MM.1S (cell line): ENCODE measurements around the gene KDM7A.
A peak's percentile ranks its signal among the peaks of the same experiment; 100 is the strongest.

ENCODE experiments used
- DNase-seq: peaks from one replicate; pipeline ENCODE4 v3.0.0-alpha.2; 2015
- H2AFZ ChIP-seq: fragments of 300-600 bp; sonication (generic); 2 replicates; pipeline ENCODE4 v1.6.0; 2016; ENCODE audit warnings: antibody characterized with exemption, low read length
- H3F3A ChIP-seq: fragments of 300-600 bp; sonication (generic); 2 replicates; pipeline ENCODE4 v1.6.1; 2016; ENCODE audit warnings: mild to moderate bottlenecking, antibody characterized with exemption, low read length, moderate library complexity, mixed read lengths; ENCODE audit not compliant: insufficient read depth
- H3K27ac ChIP-seq: fragments of 300-600 bp; sonication (generic); 2 replicates; pipeline ENCODE4 v1.5.1; 2016; ENCODE audit warnings: mild to moderate bottlenecking, low read length
- H3K27me3 ChIP-seq: fragments of 300-600 bp; sonication (generic); replicated peaks from 2 replicates; pipeline ENCODE4 v1.6.0; 2016; ENCODE audit warnings: low read length; ENCODE audit not compliant: insufficient read depth
- H3K36me3 ChIP-seq: fragments of 300-600 bp; sonication (generic); replicated peaks from 2 replicates; pipeline ENCODE4 v1.6.1; 2016; ENCODE audit warnings: mild to moderate bottlenecking, low read length, mixed read lengths; ENCODE audit not compliant: insufficient read depth
- H3K4me1 ChIP-seq: fragments of 300-600 bp; sonication (generic); 2 replicates; pipeline ENCODE4 v1.6.1; 2016; ENCODE audit warnings: low read length, mixed read lengths
- H3K4me2 ChIP-seq: fragments of 300-600 bp; sonication (generic); 2 replicates; pipeline ENCODE4 v1.6.0; 2016; ENCODE audit warnings: low read depth, low read length
- H3K4me3 ChIP-seq: fragments of 300-600 bp; sonication (generic); 2 replicates; pipeline ENCODE4 v1.5.1; 2016; ENCODE audit warnings: low read length, mixed read lengths
- H3K79me2 ChIP-seq: fragments of 300-600 bp; sonication (generic); 2 replicates; pipeline ENCODE4 v1.6.1; 2016; ENCODE audit warnings: mixed run types, low read length, mixed read lengths
- H3K9ac ChIP-seq: fragments of 300-600 bp; sonication (generic); 2 replicates; pipeline ENCODE4 v1.6.1; 2016; ENCODE audit warnings: low read length, mixed read lengths
- H3K9me2 ChIP-seq: fragments of 300-600 bp; sonication (generic); replicated peaks from 2 replicates; pipeline ENCODE4 v1.6.1; 2016; ENCODE audit warnings: mild to moderate bottlenecking, low read length, mixed read lengths; ENCODE audit not compliant: insufficient read depth
- H3K9me3 ChIP-seq: fragments of 300-600 bp; sonication (generic); replicated peaks from 2 replicates; pipeline ENCODE4 v1.6.1; 2016; ENCODE audit warnings: mild to moderate bottlenecking, low read length, mixed read lengths; ENCODE audit not compliant: insufficient read depth
- H4K20me1 ChIP-seq: fragments of 300-600 bp; sonication (generic); 2 replicates; pipeline ENCODE4 v1.6.1; 2016; ENCODE audit warnings: mild to moderate bottlenecking, low read length, moderate library complexity, mixed read lengths; ENCODE audit not compliant: insufficient read depth
- EZH2 ChIP-seq: fragments of 300-600 bp; sonication (generic); optimal IDR thresholded peaks from 2 replicates; pipeline ENCODE3; 2017; ENCODE audit warnings: low read depth, mild to moderate bottlenecking, antibody characterized with exemption, low read length, mixed read lengths
- EZH2phosphoT487 ChIP-seq: fragments of 300-600 bp; sonication (generic); IDR thresholded peaks from 2 replicates; pipeline ENCODE4 v1.6.1; 2018; ENCODE audit warnings: antibody characterized with exemption, low read length
- TF ChIP-seq, protein P1 (sequence below): fragments of 300-600 bp; sonication (generic); IDR thresholded peaks from 2 replicates; pipeline ENCODE4 v1.5.1; 2016; ENCODE audit warnings: antibody characterized with exemption, low read length, mixed read lengths

KDM7A gene

DNA sequence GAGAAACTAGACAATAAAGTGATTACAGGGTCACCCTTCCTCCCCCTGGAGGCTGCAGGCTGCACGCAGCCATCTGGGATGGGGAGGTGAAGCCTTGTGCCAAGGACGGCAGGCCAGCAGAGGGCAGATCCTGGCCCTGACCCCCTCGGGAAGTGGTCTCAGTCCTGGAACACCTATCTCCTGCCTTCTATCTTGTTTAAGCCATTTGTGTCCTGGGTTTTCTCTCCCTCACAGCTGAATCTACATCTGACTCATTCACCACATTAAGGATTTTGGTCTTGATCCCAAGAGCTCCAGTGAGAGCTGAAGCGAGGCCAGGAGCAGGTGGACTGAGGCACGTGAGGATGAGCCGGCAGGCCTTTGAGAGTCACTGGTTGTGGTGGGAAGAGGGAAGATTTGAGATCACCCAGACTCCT lies 97.7 kb downstream of the KDM7A start:
- no peak overlapping the region for H3K27ac ChIP-seq
- no peak overlapping the region for H2AFZ ChIP-seq

GRCh38 chr7:140078392-140078791 lies 98.4 kb downstream of the KDM7A start:
- no peak overlapping the region for H3K9ac ChIP-seq

More for the DNA sequence above, 97.7 kb downstream of the KDM7A start:
- Histone ChIP-seq H3K36me3 (no peaks in the 10 kb centered on the region), H3K4me3 (no peak overlapping the region), H3K27me3 (no peaks in the 10 kb centered on the region), H3K4me1 (no peaks in the 10 kb centered on the region), H3K9ac (no peak overlapping the region), H3K79me2 (no peaks in the 10 kb centered on the region), H4K20me1 (no peaks in the 10 kb centered on the region), H3F3A (no peaks in the 10 kb centered on the region), H3K9me3 (no peaks in the 10 kb centered on the region), H3K9me2 (no peaks in the 10 kb centered on the region), H3K4me2 (no peak overlapping the region)
- TF ChIP-seq EZH2phosphoT487: no peak
- TF ChIP-seq, protein P1, sequence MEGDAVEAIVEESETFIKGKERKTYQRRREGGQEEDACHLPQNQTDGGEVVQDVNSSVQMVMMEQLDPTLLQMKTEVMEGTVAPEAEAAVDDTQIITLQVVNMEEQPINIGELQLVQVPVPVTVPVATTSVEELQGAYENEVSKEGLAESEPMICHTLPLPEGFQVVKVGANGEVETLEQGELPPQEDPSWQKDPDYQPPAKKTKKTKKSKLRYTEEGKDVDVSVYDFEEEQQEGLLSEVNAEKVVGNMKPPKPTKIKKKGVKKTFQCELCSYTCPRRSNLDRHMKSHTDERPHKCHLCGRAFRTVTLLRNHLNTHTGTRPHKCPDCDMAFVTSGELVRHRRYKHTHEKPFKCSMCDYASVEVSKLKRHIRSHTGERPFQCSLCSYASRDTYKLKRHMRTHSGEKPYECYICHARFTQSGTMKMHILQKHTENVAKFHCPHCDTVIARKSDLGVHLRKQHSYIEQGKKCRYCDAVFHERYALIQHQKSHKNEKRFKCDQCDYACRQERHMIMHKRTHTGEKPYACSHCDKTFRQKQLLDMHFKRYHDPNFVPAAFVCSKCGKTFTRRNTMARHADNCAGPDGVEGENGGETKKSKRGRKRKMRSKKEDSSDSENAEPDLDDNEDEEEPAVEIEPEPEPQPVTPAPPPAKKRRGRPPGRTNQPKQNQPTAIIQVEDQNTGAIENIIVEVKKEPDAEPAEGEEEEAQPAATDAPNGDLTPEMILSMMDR: peak; percentile 23
- DNase-seq: no peak

DNA sequence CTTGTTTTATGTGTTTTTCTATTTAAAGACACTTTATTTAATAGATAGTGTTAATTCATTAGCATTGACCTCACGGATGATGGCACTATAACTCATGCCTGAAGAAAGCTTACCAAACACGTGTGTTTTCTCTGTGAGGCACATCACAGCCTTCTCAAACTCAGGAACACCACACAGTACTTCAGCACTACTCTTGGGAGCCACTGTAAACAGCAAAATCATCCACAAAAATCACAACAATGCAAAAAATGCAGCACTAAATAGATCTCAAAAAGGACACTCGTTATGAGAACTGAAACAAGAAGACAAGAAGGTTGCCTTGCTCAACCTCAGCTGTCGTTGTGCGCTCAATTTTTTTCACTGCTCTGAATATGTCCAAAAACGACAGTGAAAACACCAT lies 102.0 kb downstream of the KDM7A start:
- DNase-seq: no peak
- Histone ChIP-seq H3K4me3 (no peak overlapping the region), H3F3A (no peaks in the 10 kb centered on the region), H3K36me3 (no peaks in the 10 kb centered on the region), H3K27me3 (no peaks in the 10 kb centered on the region), H3K4me2 (no peak overlapping the region), H3K9me2 (no peaks in the 10 kb centered on the region), H3K79me2 (no peaks in the 10 kb centered on the region), H3K9me3 (no peaks in the 10 kb centered on the region), H3K27ac (no peak overlapping the region), H3K4me1 (no peaks in the 10 kb centered on the region), H3K9ac (no peak overlapping the region), H4K20me1 (no peaks in the 10 kb centered on the region), H2AFZ (no peak overlapping the region)
- TF ChIP-seq EZH2phosphoT487: no peak
- no peak for TF ChIP-seq EZH2
- TF ChIP-seq, protein P1: no peak

More at GRCh38 chr7:140078392-140078791, 98.4 kb downstream of the KDM7A start:
- no peaks in the 10 kb centered on the region for H3F3A ChIP-seq
- H3K27ac ChIP-seq: no peak overlapping the region
- no peak overlapping the region for H3K4me3 ChIP-seq
- no peak for DNase-seq
- no peak overlapping the region for H2AFZ ChIP-seq
- no peaks in the 10 kb centered on the region for H3K79me2 ChIP-seq
- no peak overlapping the region for H3K4me2 ChIP-seq
- no peaks in the 10 kb centered on the region for H3K4me1 ChIP-seq
- TF ChIP-seq EZH2phosphoT487: no peak
- TF ChIP-seq, protein P1: no peak
- TF ChIP-seq EZH2: no peak
- H4K20me1 ChIP-seq: no peaks in the 10 kb centered on the region
- H3K9me2 ChIP-seq: no peaks in the 10 kb centered on the region
- H3K36me3 ChIP-seq: no peaks in the 10 kb centered on the region
- H3K27me3 ChIP-seq: no peaks in the 10 kb centered on the region
- H3K9me3 ChIP-seq: no peaks in the 10 kb centered on the region
